Omental fat pad (tissue), 4 donors: ENCODE data around the gene SPTBN4. TPM values are rescaled to one million over a fixed set of nuclear protein-coding genes. Genes with fewer than 3 reads are reported as not detected.
"Not testable (repeated sequence)": the region's sequence is repeated elsewhere in the genome, so short reads cannot be mapped to it uniquely, and the experiment has no call there.

Experiments
- ATAC-seq: fragments of 150-250 bp; one replicate; pipeline ENCODE4 v1.9.1; 2016; ENCODE audit warnings: mild to moderate bottlenecking, moderate library complexity; ENCODE audit not compliant: low FRiP score
- DNase-seq: peaks from one replicate; pipeline ENCODE4 v3.0.0-alpha.2; 2019; ENCODE audit warnings: low spot score
- total RNA-seq, 4 donors: library from RNA; depleted of rRNA; stranded (reverse); fragments of >200 nt; gene quantifications; one replicate each; pipeline ENCODE4 v1.1.0, GENCODE V29; 2016
- TF ChIP-seq, protein P1 (sequence below), 3 donors: fragments of 450-650 bp; IDR thresholded peaks; one replicate each; pipeline ENCODE4 v1.5.1; 2016 to 2017; ENCODE audit warnings: antibody characterized with exemption in 3 of 3, mild to moderate bottlenecking in 3 of 3, moderate library complexity in 2 of 3

Gene SPTBN4
- total RNA-seq, 4 donors from 2014 or later, result 1.4 to 3.2 (median 3.0) TPM

DNA sequence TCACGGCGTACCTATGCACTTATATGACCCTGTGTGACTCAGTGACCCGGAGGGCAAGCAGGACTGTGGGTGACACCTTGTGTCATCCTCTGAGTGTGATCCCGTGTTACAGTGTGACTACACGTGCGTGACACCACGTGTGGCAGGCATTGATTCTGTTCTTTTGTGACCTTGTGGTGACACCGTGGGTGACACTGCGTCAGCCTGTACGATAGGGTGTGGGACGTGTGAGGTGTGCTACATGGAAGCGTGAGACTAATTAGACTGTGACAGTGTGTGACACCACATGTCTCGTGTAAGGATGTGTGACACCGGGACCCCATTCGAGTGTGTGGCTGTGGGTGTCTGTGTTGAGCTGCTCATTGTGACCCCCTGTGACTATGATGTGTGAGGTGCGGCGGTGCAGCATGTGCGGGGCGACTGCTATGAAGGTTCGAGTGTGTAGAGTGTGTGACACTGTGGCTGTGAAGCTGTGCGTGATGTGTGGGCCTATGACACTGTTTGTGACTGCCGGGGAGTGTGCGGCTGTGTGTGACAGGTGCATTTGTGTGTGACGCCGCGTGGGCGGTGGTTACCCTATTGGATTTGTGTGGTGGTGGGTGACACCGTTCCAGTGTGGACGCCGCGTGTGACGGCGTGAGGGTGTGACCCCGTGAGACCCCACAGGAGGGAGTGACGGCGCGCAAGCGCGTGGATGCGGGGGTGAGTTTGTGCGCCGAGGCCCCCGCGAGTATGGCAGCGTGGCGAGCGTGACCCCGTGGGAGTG, 399 bp upstream of the SPTBN4 start:
- no peak for ATAC-seq
- TF ChIP-seq, protein P1, sequence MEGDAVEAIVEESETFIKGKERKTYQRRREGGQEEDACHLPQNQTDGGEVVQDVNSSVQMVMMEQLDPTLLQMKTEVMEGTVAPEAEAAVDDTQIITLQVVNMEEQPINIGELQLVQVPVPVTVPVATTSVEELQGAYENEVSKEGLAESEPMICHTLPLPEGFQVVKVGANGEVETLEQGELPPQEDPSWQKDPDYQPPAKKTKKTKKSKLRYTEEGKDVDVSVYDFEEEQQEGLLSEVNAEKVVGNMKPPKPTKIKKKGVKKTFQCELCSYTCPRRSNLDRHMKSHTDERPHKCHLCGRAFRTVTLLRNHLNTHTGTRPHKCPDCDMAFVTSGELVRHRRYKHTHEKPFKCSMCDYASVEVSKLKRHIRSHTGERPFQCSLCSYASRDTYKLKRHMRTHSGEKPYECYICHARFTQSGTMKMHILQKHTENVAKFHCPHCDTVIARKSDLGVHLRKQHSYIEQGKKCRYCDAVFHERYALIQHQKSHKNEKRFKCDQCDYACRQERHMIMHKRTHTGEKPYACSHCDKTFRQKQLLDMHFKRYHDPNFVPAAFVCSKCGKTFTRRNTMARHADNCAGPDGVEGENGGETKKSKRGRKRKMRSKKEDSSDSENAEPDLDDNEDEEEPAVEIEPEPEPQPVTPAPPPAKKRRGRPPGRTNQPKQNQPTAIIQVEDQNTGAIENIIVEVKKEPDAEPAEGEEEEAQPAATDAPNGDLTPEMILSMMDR (IDR thresholded peaks at IDR 0.05), result no peak
- peak; percentile 42 for DNase-seq

DNA sequence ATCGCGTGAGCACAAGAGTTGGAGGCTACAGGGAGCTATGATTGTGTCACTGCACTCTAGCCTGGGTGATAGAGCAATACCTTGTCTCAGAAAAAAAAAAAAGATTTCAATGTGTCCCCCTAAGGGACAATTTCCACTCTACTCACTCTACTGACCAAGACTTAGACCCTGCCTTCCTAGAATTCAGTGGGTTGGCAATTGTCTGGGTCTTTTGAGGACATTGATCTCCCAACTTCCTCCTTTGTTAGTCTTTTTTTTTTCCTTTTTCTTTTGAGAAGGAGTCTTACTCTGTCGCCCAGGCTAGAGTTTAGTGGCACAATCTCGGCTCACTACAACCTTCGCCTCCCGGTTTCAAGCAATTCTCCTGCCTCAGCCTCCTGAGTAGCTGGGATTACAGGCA, 2.2 kb downstream of the SPTBN4 start:
- ATAC-seq, result no peak
- no peak for DNase-seq
- TF ChIP-seq, protein P1 (IDR thresholded peaks at IDR 0.05), result no peak

DNA sequence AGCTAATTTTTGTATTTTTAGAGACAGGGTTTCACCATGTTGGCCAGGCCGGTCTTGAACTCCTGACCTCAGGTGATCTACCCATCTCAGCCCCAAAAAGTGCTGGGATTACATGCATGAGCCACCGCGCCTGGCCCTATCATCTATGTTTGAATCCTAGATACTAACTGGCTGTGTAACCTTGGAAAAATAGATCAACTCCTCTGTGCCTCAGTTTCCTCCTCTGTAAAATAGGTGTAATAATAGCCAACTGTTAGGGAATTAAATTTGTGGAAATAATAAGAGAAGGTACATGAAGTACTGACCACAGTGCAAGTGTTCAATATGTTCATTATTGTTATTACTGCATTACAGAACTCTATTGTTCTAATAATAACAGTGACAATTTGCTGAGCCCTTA, 4.3 kb downstream of the SPTBN4 start:
- TF ChIP-seq, protein P1 (IDR thresholded peaks at IDR 0.05), result no peak
- DNase-seq (no peak), ATAC-seq (no peak)

DNA sequence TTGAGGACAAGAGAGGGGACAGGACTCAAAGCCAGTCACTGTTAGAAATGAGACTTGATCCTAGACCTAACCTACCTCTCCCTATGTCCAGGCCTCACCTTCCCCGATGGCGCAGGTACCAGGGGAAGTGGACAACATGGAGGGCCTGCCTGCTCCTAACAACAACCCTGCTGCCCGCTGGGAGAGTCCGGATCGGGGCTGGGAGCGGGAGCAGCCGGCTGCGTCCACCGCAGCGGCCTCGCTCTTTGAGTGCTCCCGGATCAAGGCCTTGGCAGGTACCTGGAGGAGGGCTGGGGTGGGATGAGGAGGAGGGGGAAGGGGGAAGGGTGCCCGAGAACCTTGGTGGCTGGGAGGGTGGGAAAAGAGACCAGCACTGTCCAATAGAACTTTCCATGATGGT, 5.7 kb downstream of the SPTBN4 start:
- TF ChIP-seq, protein P1 (IDR thresholded peaks at IDR 0.05), result no peak
- no peak for ATAC-seq
- no peak for DNase-seq

DNA sequence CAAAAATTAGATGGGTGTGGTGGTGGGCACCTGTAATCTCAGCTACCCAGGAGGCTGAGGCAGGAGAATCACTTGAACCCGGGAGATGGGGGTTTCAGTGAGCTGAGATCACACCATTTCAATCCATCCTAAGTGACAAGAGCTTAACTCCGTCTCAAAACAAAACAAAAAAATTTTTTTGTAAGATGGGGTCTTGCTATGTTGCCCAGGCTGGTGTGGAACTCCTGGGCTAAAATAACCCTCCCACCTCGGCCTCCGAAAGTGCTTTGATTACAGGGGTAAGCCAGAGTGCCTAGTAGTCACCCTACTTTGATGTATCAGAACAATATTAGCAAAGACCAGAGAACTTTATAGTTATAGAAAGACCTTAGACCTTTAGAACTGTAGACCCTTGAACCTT, 7.9 kb downstream of the SPTBN4 start:
- no peak for DNase-seq
- TF ChIP-seq, protein P1 (IDR thresholded peaks at IDR 0.05), result no peak
- no peak for ATAC-seq

DNA sequence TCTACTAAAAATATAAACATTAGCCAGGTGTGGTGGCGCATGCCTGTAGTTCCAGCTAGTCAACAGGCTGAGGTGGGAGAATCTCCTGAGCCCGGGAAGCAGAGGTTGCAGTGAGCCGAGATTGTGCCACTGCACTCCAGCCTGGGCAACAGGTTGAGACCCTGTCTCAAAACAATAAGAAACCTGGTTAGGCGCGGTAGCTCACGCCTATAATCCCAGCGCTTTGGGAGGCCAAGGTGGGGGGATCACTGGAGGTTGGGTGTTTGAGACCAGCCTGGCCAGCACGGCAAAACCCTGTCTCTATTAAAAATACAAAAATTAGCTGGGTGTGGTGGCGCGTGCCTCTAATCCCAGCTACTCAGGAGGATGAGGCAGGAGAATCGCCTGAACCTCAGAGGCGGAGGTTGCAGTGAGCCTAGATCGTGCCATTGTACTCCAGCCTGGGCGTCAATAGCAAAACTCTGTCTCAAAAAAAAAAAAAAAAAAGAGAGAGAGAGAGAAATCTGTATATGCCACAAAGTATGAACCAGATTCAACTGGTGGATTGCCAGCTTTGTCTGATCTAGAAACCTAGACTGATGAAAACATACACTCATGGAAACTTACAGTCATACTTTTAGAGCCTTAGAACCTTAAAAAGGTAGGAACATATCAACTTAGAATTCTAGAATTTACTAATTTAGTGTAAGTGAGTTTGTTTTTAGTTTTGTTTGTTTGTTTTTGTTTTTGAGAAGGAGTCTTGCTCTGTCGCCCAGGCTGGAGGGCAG, 9.3 kb downstream of the SPTBN4 start:
- ATAC-seq, DNase-seq: not testable (repeated sequence)

DNA sequence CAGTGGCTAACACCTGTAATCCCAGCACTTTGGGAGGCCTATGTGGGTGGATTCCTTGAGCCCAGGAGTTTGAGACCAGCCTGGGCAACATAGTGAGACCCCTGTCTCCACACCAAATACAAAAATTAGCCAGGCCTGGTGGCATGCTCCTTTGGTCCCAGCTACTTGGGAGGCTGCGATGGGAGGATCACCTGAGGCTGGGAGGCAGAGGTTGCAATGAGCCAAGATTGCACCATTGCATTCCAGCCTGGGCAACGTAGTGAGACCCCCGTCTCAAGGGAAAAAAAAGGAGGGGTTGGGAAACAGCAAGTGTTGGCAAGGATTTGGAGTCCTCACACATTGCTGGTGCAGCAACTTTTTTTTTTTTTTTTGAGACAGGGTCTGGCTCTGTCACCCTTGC, 19.2 kb downstream of the SPTBN4 start:
- ATAC-seq (no peak), DNase-seq (no peak)
- TF ChIP-seq, protein P1 (IDR thresholded peaks at IDR 0.05), result no peak
